Panc1 (cell line): ENCODE data around the gene PXN. TPM values are rescaled to one million over a fixed set of nuclear protein-coding genes. Genes with fewer than 3 reads are reported as not detected.

Experiments used
- ATAC-seq: fragments of 200-7000 bp; cut with Tn5 transposase; 2 replicates; pipeline ENCODE4 v1.9.1; 2020; ENCODE audit warnings: mild to moderate bottlenecking, moderate library complexity
- BruUV-seq: library from RNA; stranded (reverse); fragments of 400-500 nt; replicated peaks from 2 replicates; lab custom pipeline; 2021; lab: Mats Ljungman, UMichigan
- CTCF ChIA-PET: fragments of 300-600 bp; sonication (Branson Sonifier 250); formaldehyde crosslinking; loops from one replicate; lab custom pipeline; 2022; ENCODE audit warnings: antibody characterized with exemption; lab: Charles Lee
- POLR2A ChIA-PET: fragments of 300-600 bp; sonication (Branson Sonifier 250); formaldehyde crosslinking; loops from one replicate; lab custom pipeline; 2022; ENCODE audit warnings: antibody characterized with exemption; lab: Charles Lee
- DNase-seq: peaks from one replicate; pipeline ENCODE4 v3.0.0-alpha.2; 2010; ENCODE audit warnings: low read depth, low spot score
- H3K27ac ChIP-seq: 2 replicates; pipeline ENCODE4 v1.5.1; 2011; ENCODE audit warnings: mild to moderate bottlenecking, low read length, inconsistent platforms
- H3K27me3 ChIP-seq: fragments of 200-500 bp; sonication (Bioruptor generic); 2 replicates; pipeline ENCODE4 v1.6.0; 2014; ENCODE audit warnings: low read length, inconsistent platforms; ENCODE audit not compliant: control insufficient read depth, insufficient read depth
- H3K36me3 ChIP-seq: fragments of 200-500 bp; sonication (Bioruptor generic); 2 replicates; pipeline ENCODE4 v1.5.1; 2014; ENCODE audit warnings: inconsistent platforms, mild to moderate bottlenecking, low read length, moderate library complexity; ENCODE audit not compliant: control insufficient read depth, insufficient read depth
- H3K4me1 ChIP-seq: 2 replicates; pipeline ENCODE4 v1.5.1; 2011; ENCODE audit warnings: inconsistent platforms, mild to moderate bottlenecking, low read length, moderate library complexity; ENCODE audit not compliant: control insufficient read depth, insufficient read depth
- H3K4me3 ChIP-seq, 2 experiments: 2 replicates each; pipeline ENCODE4 v1.5.1; 2011 to 2012; ENCODE audit warnings: low read depth in 2 of 2, low read length in 2 of 2, mild to moderate bottlenecking in 2 of 2, inconsistent platforms in 1 of 2, moderate library complexity in 1 of 2
- H3K9me3 ChIP-seq: fragments of 200-500 bp; sonication (Bioruptor generic); 2 replicates; pipeline ENCODE4 v1.5.1; 2014; ENCODE audit warnings: low read depth, mild to moderate bottlenecking, inconsistent platforms, low read length, moderate library complexity; ENCODE audit not compliant: control insufficient read depth, insufficient read depth
- CTCF ChIP-seq: fragments of 450-650 bp; IDR thresholded peaks from 2 replicates; pipeline ENCODE4 v1.5.1; 2017; ENCODE audit warnings: mild to moderate bottlenecking
- POLR2AphosphoS5 ChIP-seq: IDR thresholded peaks from 2 replicates; pipeline ENCODE4 v1.6.1; 2012; ENCODE audit warnings: mild to moderate bottlenecking, low read depth, low read length, moderate library complexity
- REST ChIP-seq, 2 experiments: IDR thresholded peaks; 2 replicates each; pipeline ENCODE4 v1.6.1; 2011 to 2012; ENCODE audit warnings: low read depth in 2 of 2, control low read depth in 1 of 2, low read length in 1 of 2, mild to moderate bottlenecking in 1 of 2, moderate library complexity in 1 of 2; ENCODE audit not compliant: insufficient read depth in 1 of 2
- SIN3A ChIP-seq: IDR thresholded peaks from 2 replicates; pipeline ENCODE4 v1.6.1; 2012; ENCODE audit warnings: low read depth, mild to moderate bottlenecking, low read length, moderate library complexity, borderline replicate concordance; ENCODE audit not compliant: insufficient read depth
- TCF7L2 ChIP-seq: IDR thresholded peaks from 2 replicates; pipeline ENCODE4 v1.6.1; 2011; ENCODE audit warnings: mild to moderate bottlenecking, low read depth, low read length, inconsistent platforms
- in situ Hi-C: cut with HindIII; loops from 2 replicates; pipeline ENCODE4 v1.10.0; 2016; ENCODE audit warnings: low sequenced_read_pairs, low pct_unique_long_range_greater_than_20kb
- intact Hi-C: fragments of 100-400 bp; cut with micrococcal nuclease; formaldehyde crosslinking; loops from one replicate; pipeline ENCODE4 v1.10.0; 2022; ENCODE audit not compliant: unreplicated experiment
- total RNA-seq: library from RNA; stranded (reverse); gene quantifications from one replicate; pipeline ENCODE4 v1.2.1, GENCODE V29; 2021; ENCODE audit not compliant: unreplicated experiment

PXN gene
- total RNA-seq, 1 experiment from 2014 or later = 484 TPM

GRCh38 chr12:120284381-120284780 is 18.9 kb upstream of the PXN start:
- Histone ChIP-seq H3K9me3 (no peaks in the 10 kb centered on the region), H3K36me3 (no peaks in the 10 kb centered on the region), H3K4me3 (no peak overlapping the region), H3K27me3 (no peaks in the 10 kb centered on the region), H3K27ac (no peak overlapping the region), H3K4me1 (no peaks in the 10 kb centered on the region)
- ChIA-PET CTCF (interaction anchor here (0.7 kb wide), 1 partner anchor 164 kb away, joined by 4 read pairs; no protein-coding TSS in a partner anchor), POLR2A (no interaction called here)
- ATAC-seq (no peak), DNase-seq (no peak)
- TF ChIP-seq CTCF = no peak
- no peak for TF ChIP-seq POLR2AphosphoS5
- no peak for TF ChIP-seq SIN3A
- no peak for TF ChIP-seq REST (IDR thresholded peaks at IDR 0.05; ENCODE audit: insufficient read depth in 1 of 2, low read depth in 2 of 2, low read length in 1 of 2)
- TF ChIP-seq TCF7L2 = no peak
- in situ Hi-C loops = no loop called here
- intact Hi-C loops = no loop called here
- BruUV-seq = no TSS peak

GRCh38 chr12:120283318-120283717 is 17.8 kb upstream of the PXN start:
- Histone ChIP-seq H3K4me1 (no peaks in the 10 kb centered on the region), H3K9me3 (no peaks in the 10 kb centered on the region), H3K4me3 (no peak overlapping the region), H3K36me3 (no peaks in the 10 kb centered on the region), H3K27ac (no peak overlapping the region), H3K27me3 (no peaks in the 10 kb centered on the region)
- TF ChIP-seq REST (IDR thresholded peaks at IDR 0.05; ENCODE audit: insufficient read depth in 1 of 2, low read depth in 2 of 2, low read length in 1 of 2) (no peak), POLR2AphosphoS5 (no peak)
- no TSS peak for BruUV-seq
- in situ Hi-C loops (no loop called here), intact Hi-C loops (no loop called here)
- DNase-seq (no peak), ATAC-seq (no peak)
- POLR2A ChIA-PET = no interaction called here
- CTCF ChIA-PET = interaction anchor here (0.7 kb wide), 1 partner anchor 18 kb away, joined by 3 read pairs; the partner anchor contains the start of gene PXN
